Colonic mucosa (tissue), 4 donors: Measurements from ENCODE around the gene ING1. TPM values are rescaled to one million over a fixed set of nuclear protein-coding genes. Genes with fewer than 3 reads are reported as not detected.

Experiments used
- DNase-seq: peaks from one replicate; pipeline ENCODE4 v3.0.0-alpha.2; 2020
- H3K27ac ChIP-seq: fragments of 200-600 bp; one replicate; pipeline ENCODE4 v1.8.0; 2021
- H3K27me3 ChIP-seq: fragments of 200-600 bp; one replicate; pipeline ENCODE4 v1.8.0; 2021
- H3K36me3 ChIP-seq: fragments of 200-600 bp; one replicate; pipeline ENCODE4 v1.8.0; 2021
- H3K4me1 ChIP-seq: fragments of 200-600 bp; one replicate; pipeline ENCODE4 v1.8.0; 2021; ENCODE audit warnings: mild to moderate bottlenecking
- H3K4me3 ChIP-seq: fragments of 200-600 bp; one replicate; pipeline ENCODE4 v1.8.0; 2021
- H3K9ac ChIP-seq, 2 donors: one replicate each; pipeline ENCODE4 v1.7.0; 2013; ENCODE audit warnings: control low read depth in 2 of 2, low read depth in 2 of 2, low read length in 2 of 2
- H3K9me3 ChIP-seq: fragments of 200-600 bp; one replicate; pipeline ENCODE4 v1.8.0; 2021
- intact Hi-C: fragments of 100-400 bp; cut with DNase I; formaldehyde crosslinking; loops from one replicate; pipeline ENCODE4 v1.14.1; 2022
- total RNA-seq, 2 donors: library from RNA; stranded (reverse); fragmentation: NEBNext Ultra II Directional in 1 of 2; extraction: Animal tissue kit (Norgen Biotek cat#: 25700) in 1 of 2; gene quantifications; one replicate each; pipeline ENCODE4 v1.2.1, GENCODE V29; 2021
- TF ChIP-seq, protein P1 (sequence below): fragments of 200-600 bp; IDR thresholded peaks from one replicate; pipeline ENCODE4 v1.8.0; 2022; ENCODE audit warnings: antibody characterized with exemption, mild to moderate bottlenecking
- donor health status: healthy.
- donor health status: DM: no; HTN: no; CAD: no.
- donor health status: DM: no; HTN: no; CAD: no.

The ING1 gene
- total RNA-seq, 2 donors from 2014 or later: 17.4 to 17.9 TPM

DNA sequence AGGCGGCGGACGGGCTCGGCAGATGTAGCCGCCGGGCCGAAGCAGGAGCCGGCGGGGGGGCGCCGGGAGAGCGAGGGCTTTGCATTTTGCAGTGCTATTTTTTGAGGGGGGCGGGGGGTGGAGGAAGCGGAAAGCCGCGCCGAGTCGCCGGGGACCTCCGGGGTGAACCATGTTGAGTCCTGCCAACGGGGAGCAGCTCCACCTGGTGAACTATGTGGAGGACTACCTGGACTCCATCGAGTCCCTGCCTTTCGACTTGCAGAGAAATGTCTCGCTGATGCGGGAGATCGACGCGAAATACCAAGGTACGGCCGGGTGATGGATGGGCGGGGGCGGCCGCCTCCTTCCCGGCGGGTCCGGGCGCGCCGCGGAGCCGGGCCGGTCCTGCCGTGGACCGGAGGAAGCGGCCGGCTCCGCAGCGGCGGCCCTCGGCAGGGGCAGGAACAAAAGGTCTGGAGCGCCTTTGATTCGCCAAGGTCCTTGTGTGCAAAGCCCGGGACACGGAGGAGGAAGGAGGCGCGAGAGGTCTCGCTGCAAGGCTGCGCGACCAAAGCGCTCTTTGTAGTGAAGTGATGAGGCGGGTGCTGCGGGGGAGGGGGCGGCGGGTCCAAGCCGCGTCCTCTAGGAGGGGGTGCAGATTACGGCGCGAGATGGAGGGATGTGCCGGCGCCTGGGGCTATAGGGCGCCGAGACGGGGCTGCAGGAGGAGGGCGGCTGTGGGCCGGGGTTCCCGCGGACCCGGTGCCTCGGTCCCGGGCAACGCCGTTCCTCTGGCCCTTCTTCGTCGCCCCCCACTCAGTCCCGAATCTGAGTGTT is 689 bp downstream of the ING1 start:
- H3K27me3 ChIP-seq: no peaks in the 10 kb centered on the region
- H3K36me3 ChIP-seq: no peaks in the 10 kb centered on the region
- H3K4me3 ChIP-seq: peak overlapping the region; percentile 92
- TF ChIP-seq, protein P1, sequence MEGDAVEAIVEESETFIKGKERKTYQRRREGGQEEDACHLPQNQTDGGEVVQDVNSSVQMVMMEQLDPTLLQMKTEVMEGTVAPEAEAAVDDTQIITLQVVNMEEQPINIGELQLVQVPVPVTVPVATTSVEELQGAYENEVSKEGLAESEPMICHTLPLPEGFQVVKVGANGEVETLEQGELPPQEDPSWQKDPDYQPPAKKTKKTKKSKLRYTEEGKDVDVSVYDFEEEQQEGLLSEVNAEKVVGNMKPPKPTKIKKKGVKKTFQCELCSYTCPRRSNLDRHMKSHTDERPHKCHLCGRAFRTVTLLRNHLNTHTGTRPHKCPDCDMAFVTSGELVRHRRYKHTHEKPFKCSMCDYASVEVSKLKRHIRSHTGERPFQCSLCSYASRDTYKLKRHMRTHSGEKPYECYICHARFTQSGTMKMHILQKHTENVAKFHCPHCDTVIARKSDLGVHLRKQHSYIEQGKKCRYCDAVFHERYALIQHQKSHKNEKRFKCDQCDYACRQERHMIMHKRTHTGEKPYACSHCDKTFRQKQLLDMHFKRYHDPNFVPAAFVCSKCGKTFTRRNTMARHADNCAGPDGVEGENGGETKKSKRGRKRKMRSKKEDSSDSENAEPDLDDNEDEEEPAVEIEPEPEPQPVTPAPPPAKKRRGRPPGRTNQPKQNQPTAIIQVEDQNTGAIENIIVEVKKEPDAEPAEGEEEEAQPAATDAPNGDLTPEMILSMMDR: no peak
- H3K27ac ChIP-seq: peak overlapping the region; percentile 100
- DNase-seq: peak; percentile 63
- no peaks in the 10 kb centered on the region for H3K9me3 ChIP-seq
- H3K4me1 ChIP-seq: peaks cover 3% of the 10 kb centered on the region
- intact Hi-C loops: no loop called here
- peak overlapping the region; percentile 91 to 97 for H3K9ac ChIP-seq

DNA sequence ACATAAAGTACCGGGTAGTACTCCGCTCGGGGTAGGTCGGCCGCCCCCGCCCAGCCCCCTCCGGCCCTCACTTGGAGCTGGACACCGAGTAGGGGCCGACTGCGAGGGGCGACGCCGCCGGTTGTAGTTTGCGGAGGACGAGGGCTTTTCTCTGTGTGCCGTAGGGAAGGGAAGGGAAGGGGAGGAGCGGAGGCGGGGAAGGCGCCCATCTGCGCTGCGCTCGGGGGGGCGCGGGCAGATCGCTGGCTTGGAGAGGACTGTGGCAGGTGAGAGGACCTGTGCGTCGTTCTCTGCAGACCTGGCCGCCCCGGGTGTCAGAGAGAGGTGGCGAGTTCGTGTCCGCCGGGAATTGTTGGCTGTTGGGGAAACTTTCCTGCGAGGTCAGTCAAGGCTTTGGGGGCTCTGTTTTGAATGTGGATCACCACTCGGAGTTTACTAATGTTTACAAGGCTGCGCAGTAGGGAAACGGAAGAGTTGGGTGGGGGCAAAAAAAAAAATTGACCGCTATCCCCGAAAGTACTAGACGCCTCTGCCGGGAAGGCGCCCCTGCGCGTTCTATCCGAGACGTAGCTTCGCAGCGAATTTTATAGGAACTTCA is 1.4 kb downstream of the ING1 start:
- intact Hi-C loops: loop anchor here (5.0 kb wide), 1 partner anchor 437 kb away; no protein-coding TSS in a partner anchor
- TF ChIP-seq, protein P1: no peak
- peak overlapping the region; percentile 100 for H3K27ac ChIP-seq
- H3K36me3 ChIP-seq: no peaks in the 10 kb centered on the region
- peak overlapping the region; percentile 92 for H3K4me3 ChIP-seq
- peak; percentile 69 for DNase-seq
- H3K9me3 ChIP-seq: no peaks in the 10 kb centered on the region
- peaks cover 3% of the 10 kb centered on the region for H3K4me1 ChIP-seq
- H3K9ac ChIP-seq: peak overlapping the region; percentile 91 to 97
- no peaks in the 10 kb centered on the region for H3K27me3 ChIP-seq

DNA sequence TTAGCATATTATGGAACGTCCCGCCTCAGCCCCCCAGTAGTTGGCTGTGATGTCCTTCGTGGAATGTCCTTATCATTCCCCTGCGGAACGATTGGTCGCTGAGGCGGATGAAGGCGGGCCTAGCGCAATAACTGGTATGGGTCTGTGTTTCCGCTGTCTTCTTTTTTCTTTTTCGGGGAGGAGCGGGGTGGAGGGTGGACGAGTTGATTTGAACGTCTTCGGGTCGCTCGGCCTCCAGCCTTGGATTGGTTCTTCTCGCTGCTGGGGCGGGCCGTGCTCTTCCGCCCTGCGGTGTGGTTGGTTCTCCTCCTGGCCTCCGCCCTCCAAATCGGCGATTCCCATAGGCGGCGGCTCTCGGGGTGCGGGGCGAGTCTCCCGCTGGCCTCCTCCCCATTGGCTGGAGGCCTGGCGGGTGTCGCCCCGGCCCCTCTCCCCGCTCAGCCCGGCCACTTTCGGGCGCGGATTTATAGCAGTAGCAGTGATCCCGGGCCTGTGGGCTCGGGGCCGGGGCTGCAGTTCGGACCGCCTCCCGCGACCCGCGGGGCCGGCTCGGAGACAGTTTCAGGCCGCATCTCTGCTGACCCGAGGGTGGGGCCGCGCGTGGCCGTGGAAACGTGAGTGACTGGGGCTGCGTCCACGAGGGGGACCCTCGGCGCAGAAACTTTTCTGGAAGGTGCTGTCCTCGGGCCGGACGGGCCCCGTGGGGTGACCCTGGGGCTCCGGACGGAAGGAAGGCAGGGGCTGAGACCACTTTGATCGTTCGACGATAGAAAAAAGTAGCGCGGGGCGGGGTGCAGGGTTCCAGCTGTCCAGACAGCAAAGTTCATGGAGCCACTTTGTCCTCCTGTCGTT is 2.1 kb downstream of the ING1 start:
- Histone ChIP-seq H3K9ac (peak overlapping the region; percentile 92 to 98), H3K9me3 (no peaks in the 10 kb centered on the region), H3K36me3 (no peaks in the 10 kb centered on the region), H3K27ac (peak overlapping the region; percentile 100), H3K4me1 (peaks cover 3% of the 10 kb centered on the region), H3K4me3 (peak overlapping the region; percentile 92), H3K27me3 (no peaks in the 10 kb centered on the region)
- TF ChIP-seq, protein P1: no peak
- intact Hi-C loops: loop anchor here (5.0 kb wide), 1 partner anchor 437 kb away; no protein-coding TSS in a partner anchor
- peak; percentile 99 for DNase-seq

- Histone ChIP-seq H3K4me1 (peaks cover 3% of the 10 kb centered on the region), H3K27me3 (no peaks in the 10 kb centered on the region), H3K9ac (peak overlapping the region; percentile 92 to 98), H3K36me3 (no peaks in the 10 kb centered on the region), H3K9me3 (no peaks in the 10 kb centered on the region), H3K4me3 (peak overlapping the region; percentile 81), H3K27ac (peak overlapping the region; percentile 89)
- intact Hi-C loops: loop anchor here (5.0 kb wide), 1 partner anchor 436 kb away; no protein-coding TSS in a partner anchor
- DNase-seq: peak; percentile 55
- TF ChIP-seq, protein P1: no peak
Observed at GRCh38 chr13:110716247-110716515, 2.7 kb downstream of the ING1 start.

DNA sequence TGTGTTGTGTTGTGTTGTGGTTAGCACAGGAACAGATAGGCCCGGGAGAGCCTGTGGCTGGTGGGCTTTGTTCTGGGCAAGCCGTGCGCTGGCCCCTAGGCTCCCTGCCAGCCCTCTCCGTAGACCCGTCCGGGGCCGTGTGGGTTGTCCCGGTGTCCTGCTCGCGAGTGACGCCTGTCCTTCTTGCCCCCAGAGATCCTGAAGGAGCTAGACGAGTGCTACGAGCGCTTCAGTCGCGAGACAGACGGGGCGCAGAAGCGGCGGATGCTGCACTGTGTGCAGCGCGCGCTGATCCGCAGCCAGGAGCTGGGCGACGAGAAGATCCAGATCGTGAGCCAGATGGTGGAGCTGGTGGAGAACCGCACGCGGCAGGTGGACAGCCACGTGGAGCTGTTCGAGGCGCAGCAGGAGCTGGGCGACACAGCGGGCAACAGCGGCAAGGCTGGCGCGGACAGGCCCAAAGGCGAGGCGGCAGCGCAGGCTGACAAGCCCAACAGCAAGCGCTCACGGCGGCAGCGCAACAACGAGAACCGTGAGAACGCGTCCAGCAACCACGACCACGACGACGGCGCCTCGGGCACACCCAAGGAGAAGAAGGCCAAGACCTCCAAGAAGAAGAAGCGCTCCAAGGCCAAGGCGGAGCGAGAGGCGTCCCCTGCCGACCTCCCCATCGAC is 5.7 kb downstream of the ING1 start:
- intact Hi-C loops: loop anchor here (5.0 kb wide), 1 partner anchor 433 kb away; no protein-coding TSS in a partner anchor
- Histone ChIP-seq H3K27me3 (no peaks in the 10 kb centered on the region), H3K9me3 (no peaks in the 10 kb centered on the region), H3K9ac (no peak overlapping the region), H3K36me3 (no peaks in the 10 kb centered on the region), H3K4me3 (no peak overlapping the region), H3K27ac (no peak overlapping the region), H3K4me1 (peaks cover 3% of the 10 kb centered on the region)
- TF ChIP-seq, protein P1: no peak
- no peak for DNase-seq
